Neural cell (in vitro differentiated cells): Measurements from ENCODE around the gene PTK7.

Experiments
- CTCF ChIP-seq: fragments of 450-650 bp; IDR thresholded peaks from 2 replicates; pipeline ENCODE4 v1.5.1; 2014; ENCODE audit warnings: antibody characterized with exemption, mild to moderate bottlenecking, moderate library complexity; ENCODE audit not compliant: poor library complexity, severe bottlenecking
- EP300 ChIP-seq: fragments of 450-650 bp; conservative IDR thresholded peaks from 2 replicates; pipeline ENCODE4 v1.6.1; 2014; ENCODE audit warnings: antibody characterized with exemption, mild to moderate bottlenecking, moderate library complexity; ENCODE audit not compliant: poor library complexity, severe bottlenecking
- POLR2AphosphoS5 ChIP-seq: IDR thresholded peaks from 2 replicates; pipeline ENCODE4 v1.6.1; 2012
- RAD21 ChIP-seq: fragments of 450-650 bp; conservative IDR thresholded peaks from 2 replicates; pipeline ENCODE4 v1.6.1; 2014; ENCODE audit warnings: antibody characterized with exemption, mild to moderate bottlenecking, moderate library complexity
- REST ChIP-seq: IDR thresholded peaks from 2 replicates; pipeline ENCODE4 v1.6.1; 2012; ENCODE audit warnings: borderline replicate concordance
- TAF1 ChIP-seq: IDR thresholded peaks from 2 replicates; pipeline ENCODE4 v1.6.1; 2012; ENCODE audit warnings: low read depth

- no peak for TF ChIP-seq CTCF
- no peak for TF ChIP-seq POLR2AphosphoS5
- TF ChIP-seq RAD21, result no peak
- TF ChIP-seq EP300, result no peak
- no peak for TF ChIP-seq TAF1
- TF ChIP-seq REST, result no peak
These were observed 39.3 kb downstream of the PTK7 start for GRCh38 chr6:43115365-43115764.
